PC-3 (cell line): ENCODE results near the gene C15orf40. TPM values are rescaled to one million over a fixed set of nuclear protein-coding genes. Genes with fewer than 3 reads are reported as not detected.

ENCODE experiments used
- ATAC-seq: fragments of 200-7000 bp; cut with Tn5 transposase; 2 replicates; pipeline ENCODE4 v1.9.1; 2020; ENCODE audit warnings: mild to moderate bottlenecking, moderate library complexity
- BruUV-seq: library from RNA; stranded (reverse); fragments of 400-500 nt; replicated peaks from 2 replicates; lab custom pipeline; 2021; lab: Mats Ljungman, UMichigan
- CTCF ChIA-PET: fragments of 300-600 bp; sonication (Branson Sonifier 250); formaldehyde crosslinking; loops from one replicate; lab custom pipeline; 2022; ENCODE audit warnings: antibody characterized with exemption; lab: Charles Lee
- POLR2A ChIA-PET: fragments of 300-600 bp; sonication (Branson Sonifier 250); formaldehyde crosslinking; loops from one replicate; lab custom pipeline; 2022; ENCODE audit warnings: antibody characterized with exemption; ENCODE audit not compliant: unreplicated experiment; lab: Charles Lee
- DNase-seq: peaks from one replicate; pipeline ENCODE4 v3.0.0-alpha.2; 2015
- H2AFZ ChIP-seq: fragments of 300-600 bp; sonication (generic); 2 replicates; pipeline ENCODE4 v1.6.0; 2016; ENCODE audit warnings: antibody characterized with exemption, low read length
- H3F3A ChIP-seq: fragments of 300-600 bp; sonication (generic); one replicate; pipeline ENCODE4 v1.6.0; 2017; ENCODE audit warnings: antibody characterized with exemption, low read length, control low read depth, mild to moderate bottlenecking; ENCODE audit not compliant: unreplicated experiment
- H3K27ac ChIP-seq: fragments of 300-600 bp; sonication (generic); 2 replicates; pipeline ENCODE4 v1.5.1; 2016; ENCODE audit warnings: mild to moderate bottlenecking, low read length
- H3K27me3 ChIP-seq: fragments of 300-600 bp; sonication (generic); 2 replicates; pipeline ENCODE4 v1.6.1; 2016; ENCODE audit warnings: low read length, mixed read lengths
- H3K36me3 ChIP-seq: fragments of 300-600 bp; sonication (generic); 2 replicates; pipeline ENCODE4 v1.6.1; 2016; ENCODE audit warnings: low read depth, mixed run types, low read length, mixed read lengths
- H3K4me1 ChIP-seq: fragments of 300-600 bp; sonication (generic); 2 replicates; pipeline ENCODE4 v1.5.1; 2016; ENCODE audit warnings: low read length; ENCODE audit not compliant: insufficient read depth
- H3K4me2 ChIP-seq: fragments of 300-600 bp; sonication (generic); 2 replicates; pipeline ENCODE4 v1.6.0; 2016; ENCODE audit warnings: low read length
- H3K4me3 ChIP-seq: fragments of 300-600 bp; sonication (generic); 2 replicates; pipeline ENCODE4 v1.5.1; 2016; ENCODE audit warnings: mild to moderate bottlenecking, low read length, mixed read lengths
- H3K79me2 ChIP-seq: fragments of 300-600 bp; sonication (generic); 2 replicates; pipeline ENCODE4 v1.6.1; 2017; ENCODE audit warnings: low read length, mixed read lengths
- H3K9ac ChIP-seq: fragments of 300-600 bp; sonication (generic); 2 replicates; pipeline ENCODE4 v1.6.0; 2016; ENCODE audit warnings: mild to moderate bottlenecking, low read length
- H3K9me2 ChIP-seq: fragments of 300-600 bp; sonication (generic); replicated peaks from 2 replicates; pipeline ENCODE4 v1.6.1; 2016; ENCODE audit warnings: mixed run types, low read length, mixed read lengths
- H3K9me3 ChIP-seq: fragments of 300-600 bp; sonication (generic); 2 replicates; pipeline ENCODE4 v1.6.1; 2016; ENCODE audit warnings: low read length, mixed read lengths
- H4K20me1 ChIP-seq: fragments of 300-600 bp; sonication (generic); 2 replicates; pipeline ENCODE4 v1.6.1; 2016; ENCODE audit warnings: low read length, mixed read lengths
- EZH2 ChIP-seq: fragments of 300-600 bp; sonication (generic); IDR thresholded peaks from one replicate; pipeline ENCODE4 v1.6.1; 2017; ENCODE audit warnings: antibody characterized with exemption, mild to moderate bottlenecking, low read length; ENCODE audit not compliant: unreplicated experiment
- EZH2phosphoT487 ChIP-seq: fragments of 300-600 bp; sonication (generic); IDR thresholded peaks from 2 replicates; pipeline ENCODE4 v1.6.1; 2018; ENCODE audit warnings: mild to moderate bottlenecking, antibody characterized with exemption, low read length, borderline replicate concordance
- intact Hi-C: fragments of 100-400 bp; cut with micrococcal nuclease; formaldehyde crosslinking; loops from 2 replicates; pipeline ENCODE4 v1.9.0; 2023
- total RNA-seq: library from RNA; depleted of rRNA; stranded (reverse); fragments of >200 nt; gene quantifications from 2 replicates; pipeline ENCODE4 v1.2.3, GENCODE V29; 2014
- TF ChIP-seq, protein P1 (sequence below): fragments of 300-600 bp; sonication (generic); conservative IDR thresholded peaks from 2 replicates; pipeline ENCODE4 v1.5.1; 2017; ENCODE audit warnings: antibody characterized with exemption, low read depth, mild to moderate bottlenecking, low read length

C15orf40 gene
- total RNA-seq, 1 experiment from 2014 or later, result 25.8 TPM

DNA sequence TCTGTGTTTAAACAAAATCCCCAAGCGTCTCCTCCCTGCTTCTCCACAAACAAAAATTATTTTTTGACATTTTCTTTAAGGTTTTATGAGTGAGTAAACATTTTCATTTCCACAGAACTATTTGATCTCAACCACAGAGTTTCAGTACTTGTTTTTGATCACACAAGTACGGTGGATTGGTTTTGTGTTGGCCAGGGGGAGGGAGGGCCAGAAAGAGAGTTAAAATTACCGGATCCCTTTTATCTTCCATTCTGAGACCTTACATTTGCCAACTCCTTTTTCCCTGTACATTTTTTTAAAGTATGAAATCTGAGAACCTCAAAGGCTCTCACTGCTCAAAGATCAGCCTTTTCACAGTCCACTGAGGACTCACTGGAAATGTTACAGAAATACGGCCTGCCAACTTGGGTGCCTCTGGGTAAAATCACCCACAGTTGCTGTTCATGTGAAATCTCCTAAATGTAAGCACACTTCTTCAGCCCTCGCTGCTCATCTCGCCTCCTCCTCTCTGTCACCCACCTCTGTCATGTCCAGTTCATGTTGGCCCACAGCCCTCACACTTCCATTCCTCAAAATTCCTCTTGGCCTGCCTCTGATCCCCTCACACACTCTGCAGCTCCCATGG, 60.6 kb downstream of the C15orf40 start:
- peak overlapping the region; percentile 86 for H3K4me3 ChIP-seq
- H3K4me2 ChIP-seq, result peak overlapping the region; percentile 99
- no peaks in the 10 kb centered on the region for H3K36me3 ChIP-seq
- peak; percentile 21 for DNase-seq
- H3K9me3 ChIP-seq, result no peaks in the 10 kb centered on the region
- ChIA-PET POLR2A (no interaction called here), CTCF (no interaction called here)
- H3K4me1 ChIP-seq, result peaks cover 23% of the 10 kb centered on the region
- H3K9me2 ChIP-seq, result no peaks in the 10 kb centered on the region
- no peak for ATAC-seq
- intact Hi-C loops, result no loop called here
- H3K27me3 ChIP-seq, result no peaks in the 10 kb centered on the region
- BruUV-seq, result no TSS peak
- peak overlapping the region; percentile 68; the same call in 1 of the 2 replicates for H2AFZ ChIP-seq
- peak overlapping the region; percentile 10 for H3K27ac ChIP-seq
- H3K9ac ChIP-seq, result peak overlapping the region; percentile 7; the same call in 1 of the 2 replicates
- H3F3A ChIP-seq, result no peaks in the 10 kb centered on the region
- no peaks in the 10 kb centered on the region for H4K20me1 ChIP-seq
- peaks cover 19% of the 10 kb centered on the region; the same call in 1 of the 2 replicates for H3K79me2 ChIP-seq
- TF ChIP-seq, protein P1, sequence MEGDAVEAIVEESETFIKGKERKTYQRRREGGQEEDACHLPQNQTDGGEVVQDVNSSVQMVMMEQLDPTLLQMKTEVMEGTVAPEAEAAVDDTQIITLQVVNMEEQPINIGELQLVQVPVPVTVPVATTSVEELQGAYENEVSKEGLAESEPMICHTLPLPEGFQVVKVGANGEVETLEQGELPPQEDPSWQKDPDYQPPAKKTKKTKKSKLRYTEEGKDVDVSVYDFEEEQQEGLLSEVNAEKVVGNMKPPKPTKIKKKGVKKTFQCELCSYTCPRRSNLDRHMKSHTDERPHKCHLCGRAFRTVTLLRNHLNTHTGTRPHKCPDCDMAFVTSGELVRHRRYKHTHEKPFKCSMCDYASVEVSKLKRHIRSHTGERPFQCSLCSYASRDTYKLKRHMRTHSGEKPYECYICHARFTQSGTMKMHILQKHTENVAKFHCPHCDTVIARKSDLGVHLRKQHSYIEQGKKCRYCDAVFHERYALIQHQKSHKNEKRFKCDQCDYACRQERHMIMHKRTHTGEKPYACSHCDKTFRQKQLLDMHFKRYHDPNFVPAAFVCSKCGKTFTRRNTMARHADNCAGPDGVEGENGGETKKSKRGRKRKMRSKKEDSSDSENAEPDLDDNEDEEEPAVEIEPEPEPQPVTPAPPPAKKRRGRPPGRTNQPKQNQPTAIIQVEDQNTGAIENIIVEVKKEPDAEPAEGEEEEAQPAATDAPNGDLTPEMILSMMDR, result no peak
- TF ChIP-seq EZH2, result no peak
- no peak for TF ChIP-seq EZH2phosphoT487

DNA sequence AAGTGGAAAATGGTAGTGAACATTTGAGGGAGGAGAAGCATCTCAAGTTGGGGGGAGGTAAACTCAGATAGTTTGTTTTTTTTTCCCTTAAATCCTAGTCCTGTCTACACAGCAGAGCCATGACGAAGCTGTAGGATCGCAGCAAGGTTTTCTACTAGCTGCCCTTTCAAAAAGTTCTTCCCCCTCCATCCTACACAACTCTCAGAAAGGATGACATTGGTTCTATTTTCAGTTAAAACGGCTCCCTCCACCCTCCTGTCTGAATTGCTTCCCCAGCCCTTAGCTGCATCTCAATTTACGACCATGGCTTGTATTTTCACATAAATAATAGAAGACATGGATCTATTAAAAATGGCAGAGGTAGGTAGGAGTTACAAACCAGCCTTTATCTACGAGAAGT, 61.1 kb downstream of the C15orf40 start:
- no peak overlapping the region for H3K9ac ChIP-seq

More for the DNA sequence above, 61.1 kb downstream of the C15orf40 start:
- no peaks in the 10 kb centered on the region for H3F3A ChIP-seq
- no peaks in the 10 kb centered on the region for H3K36me3 ChIP-seq
- TF ChIP-seq, protein P1, result no peak
- TF ChIP-seq EZH2 (no peak), EZH2phosphoT487 (no peak)
- H3K4me3 ChIP-seq, result no peak overlapping the region; the same call in 1 of the 2 replicates
- peaks cover 23% of the 10 kb centered on the region for H3K4me1 ChIP-seq
- ChIA-PET POLR2A (no interaction called here), CTCF (no interaction called here)
- no TSS peak for BruUV-seq
- H4K20me1 ChIP-seq, result no peaks in the 10 kb centered on the region
- DNase-seq (no peak), ATAC-seq (no peak)
- H2AFZ ChIP-seq, result 0 out of 2 replicates have a peak overlapping the region, but pooled peaks have one; percentile 68
- intact Hi-C loops, result no loop called here
- H3K9me3 ChIP-seq, result no peaks in the 10 kb centered on the region
- peaks cover 19% of the 10 kb centered on the region; the same call in 1 of the 2 replicates for H3K79me2 ChIP-seq
- no peak overlapping the region for H3K27ac ChIP-seq
- H3K4me2 ChIP-seq, result peak overlapping the region; percentile 99
- H3K27me3 ChIP-seq, result no peaks in the 10 kb centered on the region
- H3K9me2 ChIP-seq, result no peaks in the 10 kb centered on the region
